Spleen (tissue), 7 donors: ENCODE measurements around the gene SEC22B.
"Not testable (repeated sequence)": the region's sequence is repeated elsewhere in the genome, so short reads cannot be mapped to it uniquely, and the experiment has no call there.

Experiments used
- CTCF ChIP-seq, 11 experiments: fragments of 200-600 bp in 7 of 11; fragments of 450-650 bp in 4 of 11; sonication (generic) in 4 of 11; IDR thresholded peaks in 8 of 11; conservative IDR thresholded peaks in 3 of 11; 1 replicate in 7 of 11; 2 replicates in 4 of 11; pipeline versions ENCODE4 v1.4.0 to v1.8.0; 2016 to 2021; ENCODE audit warnings: antibody characterized with exemption in 11 of 11, inconsistent platforms in 4 of 11, mild to moderate bottlenecking in 1 of 11
- POLR2AphosphoS5 ChIP-seq, 3 donors: sonication (generic); formaldehyde crosslinking; IDR thresholded peaks; one replicate each; pipeline ENCODE4 v1.5.1; 2017; ENCODE audit warnings: antibody characterized with exemption in 3 of 3
- donor health status: DM: no; HTN: no; CAD: no; lungs with moderate emphysema.
- donor health status: DM: no; HTN: no; CAD: no.
- donor health status: DM: no; HTN: no; CAD: no.

DNA sequence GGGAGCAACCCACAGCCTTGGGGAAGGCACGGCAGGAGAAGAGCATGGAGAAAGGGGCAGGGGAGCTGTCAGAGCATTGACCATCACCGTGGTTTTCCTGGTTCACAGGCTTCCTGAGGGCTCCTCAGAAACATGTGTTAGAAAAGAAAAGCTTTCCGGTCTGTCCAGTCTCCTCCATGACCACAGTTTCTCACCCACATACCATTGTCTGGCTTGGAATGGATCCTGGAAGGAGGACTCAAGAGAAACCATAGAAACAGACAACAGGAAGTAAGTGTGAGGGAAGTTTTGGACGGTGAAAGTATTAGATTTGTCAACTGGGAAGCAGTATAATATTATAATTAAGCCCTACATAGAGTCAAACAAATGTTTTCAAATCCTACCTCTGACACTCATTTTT, 55.8 kb downstream of the SEC22B start:
- not testable (repeated sequence) for TF ChIP-seq CTCF (IDR thresholded peaks at IDR 0.05 in 8 of 11, conservative IDR thresholded peaks at IDR 0.05 in 3 of 11); POLR2AphosphoS5 (IDR thresholded peaks at IDR 0.05)
